CD4-positive, alpha-beta T cell treated with Interferon gamma for 1 hour (primary cell): Measurements from ENCODE around the gene AGRN.
"Not testable (repeated sequence)": the region's sequence is repeated elsewhere in the genome, so short reads cannot be mapped to it uniquely, and the experiment has no call there.

Experiments used
- DNase-seq: peaks from one replicate; pipeline ENCODE4 v3.0.0-alpha.2; 2020

AGRN gene

DNA sequence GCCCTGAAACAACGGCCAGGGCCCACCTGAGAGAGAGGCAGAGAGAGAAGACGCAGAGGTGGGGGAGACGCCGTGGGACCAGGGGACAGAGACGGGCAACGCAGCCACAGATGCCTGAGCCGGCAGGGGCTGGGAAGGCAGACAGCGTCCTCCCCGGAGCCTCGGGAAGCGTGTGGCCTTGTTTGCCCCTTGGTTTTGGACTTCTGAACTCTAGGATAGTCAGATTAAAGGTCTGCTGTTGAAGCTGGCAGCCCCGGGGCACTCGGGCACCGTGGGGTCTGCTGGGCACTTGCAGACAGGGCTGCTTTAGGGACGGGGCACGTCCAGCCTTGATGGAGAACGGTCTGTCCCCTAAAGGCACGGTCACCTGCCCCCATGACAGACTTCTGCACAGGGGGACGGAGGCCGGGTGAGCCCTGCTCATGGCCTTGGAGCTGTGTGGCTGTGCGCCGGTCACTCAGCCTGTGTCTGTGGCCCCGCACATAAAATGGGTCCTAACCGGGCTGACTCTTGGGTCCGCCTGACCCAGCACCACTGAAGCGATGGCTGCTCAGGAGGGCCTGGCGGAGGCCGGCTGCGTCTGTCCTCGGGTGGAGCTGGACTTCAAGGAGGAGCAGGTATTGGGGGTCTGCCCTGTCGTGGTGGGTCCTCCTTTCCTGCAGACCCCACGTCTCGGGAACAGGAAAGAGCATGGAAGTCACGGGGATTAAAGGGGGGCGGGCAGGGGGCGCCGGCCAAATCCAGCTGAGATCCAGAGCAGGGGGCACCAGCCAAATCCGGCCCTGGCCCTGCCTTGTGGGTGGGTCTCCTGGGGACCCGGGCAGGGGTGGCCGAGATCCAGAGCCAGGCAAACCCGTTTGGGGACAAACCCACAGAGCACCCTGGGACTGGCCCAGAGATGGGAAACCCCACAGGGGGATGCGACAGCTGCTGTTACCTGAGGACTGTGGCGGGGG is 63.8 kb downstream of the AGRN start:
- no peak for DNase-seq

DNA sequence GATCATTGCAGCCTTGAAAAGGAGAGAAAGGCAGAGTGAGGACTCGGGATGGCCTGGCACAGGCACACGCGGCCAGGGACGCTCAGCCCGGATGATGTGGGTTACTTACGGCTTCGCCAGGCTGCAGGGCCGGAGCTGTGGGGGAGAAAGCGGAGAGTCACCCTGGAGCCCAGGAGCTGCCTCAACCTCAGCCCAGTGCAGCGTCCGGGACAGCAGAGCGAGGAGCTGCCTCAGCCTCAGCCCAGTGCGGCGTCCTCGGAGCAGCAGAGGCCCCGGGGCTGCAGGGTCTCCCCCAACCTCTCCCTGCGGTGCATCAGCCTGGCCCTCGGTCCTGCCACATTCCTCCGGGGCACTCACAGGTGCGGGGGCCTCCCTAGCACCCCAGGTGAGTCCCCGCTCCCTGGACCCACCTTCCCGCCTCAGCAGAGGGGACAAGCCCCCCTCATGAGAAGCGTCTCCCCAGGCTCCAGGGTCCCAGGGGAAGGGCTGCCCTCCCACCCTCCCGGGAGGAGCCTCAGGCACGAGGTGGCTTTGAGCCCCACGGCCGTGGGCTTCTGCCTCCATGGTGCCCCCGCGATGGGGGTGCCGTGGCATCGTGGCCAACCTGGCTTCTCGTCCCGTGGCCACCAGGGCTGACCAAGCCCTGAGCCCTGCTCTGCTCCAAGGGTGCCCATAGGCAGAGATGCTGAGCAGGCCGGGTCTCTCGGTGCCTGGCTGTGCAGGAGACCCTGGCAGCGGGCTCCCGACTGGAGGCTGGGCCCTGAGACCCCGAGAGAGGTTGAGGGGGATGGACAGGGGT is 64.7 kb downstream of the AGRN start:
- no peak for DNase-seq

DNA sequence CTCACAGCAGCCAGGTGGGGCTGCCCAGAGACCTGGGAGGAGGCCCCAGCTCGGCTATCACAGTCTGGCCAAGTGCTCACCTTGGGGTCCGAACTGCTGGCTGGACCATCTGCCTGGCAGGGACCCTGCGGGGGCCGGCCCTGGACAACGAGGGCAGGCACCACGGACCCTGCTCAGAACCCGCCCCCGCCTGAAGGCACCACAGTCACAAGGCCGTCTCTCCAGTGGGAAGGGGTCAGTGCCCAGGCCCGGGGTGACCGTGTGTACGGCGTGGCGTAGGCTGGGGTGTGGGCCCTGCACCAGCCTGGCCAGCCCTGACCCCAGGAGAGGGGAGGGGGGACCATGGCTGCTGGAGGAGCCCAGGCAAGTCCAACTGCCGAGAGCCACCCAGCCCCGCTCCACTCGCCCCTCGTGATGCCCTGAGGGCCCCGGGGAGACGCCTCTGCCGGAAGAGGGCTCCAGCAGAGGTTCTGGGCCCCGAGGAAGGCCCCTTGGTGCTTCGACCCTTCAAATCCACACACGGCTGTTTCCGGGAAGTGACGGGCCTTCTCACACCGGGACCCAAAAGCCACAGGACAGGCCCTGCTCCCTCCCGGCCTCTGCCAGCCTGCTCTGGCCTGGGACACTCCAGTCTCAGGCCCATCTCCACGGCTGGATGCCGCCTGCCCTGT is 65.4 kb downstream of the AGRN start:
- DNase-seq, result no peak

DNA sequence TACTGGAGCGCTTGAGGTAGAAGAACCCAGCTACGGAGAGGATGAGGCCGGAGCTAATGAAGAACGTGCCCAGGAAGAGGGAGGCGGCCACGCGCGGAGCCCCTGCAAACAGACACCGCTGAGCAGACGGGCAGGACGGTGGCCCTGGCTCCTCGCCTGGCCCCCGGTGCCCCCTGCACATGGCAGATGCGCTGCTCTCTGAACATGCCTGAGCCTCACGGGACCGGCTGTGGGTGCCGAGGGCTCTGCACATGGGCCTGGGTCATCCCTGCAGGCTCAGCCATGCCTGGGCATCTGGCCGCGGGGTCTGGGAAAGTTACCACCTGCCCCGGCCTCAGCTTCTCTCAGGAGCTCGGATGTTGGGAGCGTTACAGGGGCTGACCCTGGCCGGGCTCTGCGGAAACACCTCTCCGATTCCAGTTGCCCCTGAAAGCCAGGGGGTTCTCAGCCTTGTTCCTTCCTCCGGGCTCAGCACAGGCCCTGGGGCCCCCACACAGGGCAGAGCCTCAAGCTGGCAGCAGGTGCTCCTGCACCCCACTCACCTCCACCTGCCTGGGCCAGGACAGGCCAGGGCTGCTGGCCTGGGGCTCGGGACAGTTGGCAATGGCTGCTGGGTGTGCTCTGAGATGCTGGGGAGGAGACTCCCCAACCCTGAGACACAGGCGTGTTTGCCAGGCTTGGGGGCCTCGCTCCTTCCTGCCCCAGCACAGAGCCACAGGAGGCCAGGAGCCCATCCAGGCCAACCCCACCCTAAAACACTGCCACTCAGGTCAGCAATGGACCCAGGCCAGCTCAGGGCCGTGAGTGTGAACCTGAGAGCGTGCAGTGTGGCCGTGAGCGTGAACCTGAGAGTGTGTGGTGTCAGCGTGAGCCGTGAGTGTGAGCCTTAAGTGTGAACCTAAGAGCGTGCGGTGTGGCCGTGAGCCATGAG is 66.3 kb downstream of the AGRN start:
- DNase-seq, result no peak

DNA sequence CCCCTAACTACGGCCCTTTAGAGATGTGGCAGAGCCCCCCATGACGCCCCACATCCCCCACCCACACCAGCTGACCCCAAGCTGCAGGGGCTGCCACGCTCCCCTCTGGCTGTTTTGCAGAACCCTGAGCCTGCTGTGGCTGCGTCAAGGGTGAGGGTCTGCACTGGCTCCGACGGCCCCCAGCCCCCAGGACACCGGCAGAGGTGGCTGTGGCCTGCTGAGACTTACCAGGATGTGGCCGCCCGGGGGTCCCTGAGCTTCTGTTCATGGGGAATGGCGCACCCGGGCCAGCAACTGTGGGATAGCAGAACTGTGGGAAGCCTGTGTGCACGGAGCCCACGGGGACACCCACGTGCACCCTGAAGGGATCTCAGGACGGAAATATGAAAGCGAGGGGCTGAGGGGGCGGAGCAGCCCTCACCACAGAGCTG is 67.0 kb downstream of the AGRN start:
- no peak for DNase-seq

DNA sequence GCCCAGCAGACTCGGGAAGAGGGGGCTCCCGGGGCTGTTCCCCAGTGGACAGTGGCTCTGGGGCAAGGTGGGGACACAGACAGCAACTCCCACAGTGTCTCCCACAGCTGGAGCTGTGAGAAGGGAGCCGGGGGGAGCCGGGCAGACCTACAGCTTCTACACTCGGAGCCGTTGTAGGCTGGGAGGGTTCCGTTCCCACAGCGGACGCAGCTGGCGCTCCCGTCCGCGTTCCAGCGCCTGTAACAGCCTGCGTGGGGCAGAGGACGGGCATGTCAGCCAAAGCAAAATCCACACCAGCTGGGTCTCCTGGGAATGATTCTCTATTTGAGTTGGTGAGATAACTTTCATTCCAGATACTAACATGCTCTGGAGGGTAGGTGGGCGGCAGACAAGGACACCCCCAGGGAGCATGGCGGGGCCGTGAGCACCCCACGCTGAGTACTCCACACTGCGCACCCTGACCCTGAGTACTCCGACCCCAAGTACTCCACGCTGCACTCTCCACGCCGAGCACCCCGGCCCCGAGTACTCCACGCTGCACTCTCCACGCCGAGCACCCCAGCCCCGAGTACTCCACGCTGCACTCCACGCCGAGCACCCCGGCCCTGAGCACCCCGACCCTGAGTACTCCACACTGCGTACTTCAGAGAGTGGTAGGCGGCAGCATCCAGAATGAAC is 67.6 kb downstream of the AGRN start:
- no peak for DNase-seq

DNA sequence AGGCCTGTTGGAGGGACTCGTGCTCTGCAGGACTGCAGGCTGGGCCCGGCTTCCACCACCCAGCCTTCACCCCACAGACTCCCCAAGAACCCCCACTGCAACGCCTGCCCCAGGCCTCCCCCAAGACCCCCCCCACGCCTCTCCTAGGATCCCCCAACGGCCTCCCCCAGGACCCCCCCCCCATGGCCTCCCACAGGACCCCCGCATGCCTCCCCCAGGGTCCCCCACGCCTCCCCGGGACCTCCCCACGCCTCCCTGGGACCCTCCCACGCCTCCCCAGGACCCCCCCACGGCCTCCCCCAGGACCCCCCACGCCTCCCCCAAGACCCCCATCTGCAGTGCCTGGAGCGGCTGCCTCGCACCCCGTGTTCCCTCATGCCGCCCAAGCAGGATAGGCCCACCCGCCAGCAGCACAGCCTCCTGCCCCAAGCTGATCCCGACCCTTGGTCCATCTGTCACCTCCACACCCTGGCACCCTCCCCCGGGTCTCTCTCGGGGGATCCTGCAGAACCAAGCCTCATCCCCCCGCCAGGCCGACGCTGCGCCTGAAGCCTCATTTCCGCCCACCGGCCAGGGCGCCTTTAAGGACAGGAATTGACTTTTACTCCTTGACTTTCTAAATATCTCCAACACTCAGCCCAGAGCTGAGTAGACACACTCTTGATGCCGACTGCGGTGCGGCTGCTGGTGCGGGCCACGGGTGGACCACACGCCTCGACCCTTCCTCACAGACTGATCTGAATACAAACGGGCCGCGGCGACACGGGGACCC is 68.3 kb downstream of the AGRN start:
- no peak for DNase-seq

DNA sequence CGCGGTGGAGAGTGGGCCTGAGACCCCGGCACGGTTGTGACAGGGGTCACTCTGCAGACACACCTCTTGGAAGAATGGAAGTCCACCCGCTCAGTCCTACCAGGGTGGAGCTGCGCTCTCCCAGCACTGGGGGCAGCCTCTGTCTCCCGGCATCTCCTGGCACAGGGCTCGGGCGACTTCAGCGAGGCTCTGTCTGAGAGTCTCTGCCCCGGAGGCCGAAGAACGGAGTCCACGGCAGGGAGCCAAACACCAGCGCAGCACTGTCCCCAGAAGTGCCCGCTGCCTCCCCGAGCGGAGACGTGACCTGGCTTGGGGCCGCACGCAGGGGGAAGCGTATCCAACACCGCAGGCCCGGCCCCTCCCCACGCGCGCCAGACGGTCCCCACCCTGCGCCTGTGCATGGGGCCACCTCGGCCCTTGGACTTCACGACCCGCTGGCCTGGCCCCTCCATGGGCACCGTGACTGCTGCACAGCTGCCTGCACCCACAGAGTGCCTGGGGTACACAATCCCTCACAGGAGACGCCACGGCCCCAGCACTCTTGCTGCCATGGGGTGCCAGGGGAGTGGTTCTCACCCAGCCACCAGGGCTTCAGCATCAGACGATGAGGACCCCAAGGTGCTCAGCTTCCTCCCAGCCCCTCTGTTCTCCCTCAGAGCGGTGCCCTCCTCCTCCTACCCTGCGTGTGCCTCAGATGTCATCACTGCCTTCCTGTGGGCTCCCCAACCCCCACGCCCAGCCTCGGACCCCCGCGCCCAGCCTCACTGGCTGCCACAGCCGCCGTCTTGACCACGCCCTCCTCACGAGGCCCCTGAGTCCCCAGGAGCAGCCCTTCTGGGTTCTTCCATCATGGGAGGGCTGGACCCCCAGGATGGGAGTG is 69.1 kb downstream of the AGRN start:
- no peak for DNase-seq

DNA sequence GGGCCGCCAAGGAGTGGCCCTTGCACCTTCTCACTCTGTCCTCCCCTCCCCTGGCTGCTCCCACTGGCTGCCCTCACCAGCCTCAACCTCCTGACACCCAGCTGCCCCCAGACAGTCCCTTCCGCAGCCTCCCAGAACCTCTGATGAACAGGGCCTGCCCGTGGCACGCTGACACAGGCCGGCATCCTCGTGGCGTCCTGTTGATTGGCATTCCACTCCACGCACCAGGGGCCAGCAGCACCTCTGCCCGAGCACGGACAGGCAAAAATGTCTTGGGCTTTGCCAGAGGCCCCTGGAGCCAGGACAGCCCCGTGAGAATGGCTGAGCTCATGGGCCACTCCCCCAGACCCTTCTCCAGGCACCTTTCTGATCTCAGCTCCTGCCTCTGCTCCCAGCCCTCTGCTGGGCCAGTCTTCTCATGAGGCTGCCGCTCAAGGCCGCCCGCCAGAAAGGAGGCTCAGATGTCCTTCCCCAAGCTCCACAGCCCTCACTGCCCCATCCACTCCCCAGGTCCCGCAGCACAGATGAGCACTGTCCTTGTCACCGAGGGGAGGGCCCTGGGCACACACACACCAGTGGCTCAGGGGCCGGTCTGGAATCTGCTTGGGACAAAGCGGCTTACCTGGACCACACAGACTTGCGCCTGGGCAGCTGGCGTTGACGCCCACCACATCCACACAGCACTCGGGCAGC is 70.0 kb downstream of the AGRN start:
- DNase-seq, result no peak

DNA sequence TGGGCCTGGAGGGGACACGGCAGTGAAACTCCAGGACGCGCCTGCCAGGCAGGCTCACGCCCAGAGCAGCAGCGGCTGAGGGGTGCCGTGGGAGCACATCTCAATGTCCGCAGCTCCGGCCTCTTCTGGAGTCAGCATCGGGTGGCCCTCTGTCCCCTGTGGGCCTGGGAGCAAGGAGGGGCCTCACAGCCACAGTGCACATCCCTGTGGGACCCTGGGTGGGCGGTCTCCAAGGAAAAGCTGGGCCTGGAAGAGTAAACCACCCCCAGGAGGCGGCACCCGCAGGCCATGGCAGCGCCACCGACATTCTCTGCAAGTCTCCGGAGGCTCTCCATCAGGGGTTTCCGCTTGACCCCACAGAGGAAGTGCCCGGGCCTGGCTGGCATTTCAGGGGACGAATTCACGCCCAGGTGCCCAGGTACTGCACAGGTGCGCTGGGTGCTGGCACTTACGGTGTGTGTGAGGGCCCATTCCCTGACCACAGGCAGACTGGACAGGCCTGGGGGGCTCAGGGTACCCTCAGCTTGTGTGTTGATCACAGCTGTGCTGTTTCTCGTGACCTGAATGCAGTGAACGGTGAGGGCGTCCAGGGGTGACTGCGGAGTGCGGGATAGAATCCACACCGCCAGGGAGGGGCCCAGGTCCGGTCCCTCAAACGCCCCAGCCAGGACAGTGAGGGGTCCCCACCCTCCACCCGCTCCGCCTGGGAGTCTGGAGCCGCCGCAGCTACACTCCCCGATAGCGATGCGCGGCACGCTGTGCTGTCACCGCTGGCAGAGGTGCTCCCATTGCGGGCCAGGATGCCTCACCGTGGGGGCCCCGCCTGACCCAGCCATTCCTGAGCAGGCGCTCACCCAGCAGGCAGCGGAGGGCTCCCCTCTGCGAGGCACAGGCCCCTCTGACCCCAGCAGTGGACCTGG is 70.8 kb downstream of the AGRN start:
- no peak for DNase-seq

DNA sequence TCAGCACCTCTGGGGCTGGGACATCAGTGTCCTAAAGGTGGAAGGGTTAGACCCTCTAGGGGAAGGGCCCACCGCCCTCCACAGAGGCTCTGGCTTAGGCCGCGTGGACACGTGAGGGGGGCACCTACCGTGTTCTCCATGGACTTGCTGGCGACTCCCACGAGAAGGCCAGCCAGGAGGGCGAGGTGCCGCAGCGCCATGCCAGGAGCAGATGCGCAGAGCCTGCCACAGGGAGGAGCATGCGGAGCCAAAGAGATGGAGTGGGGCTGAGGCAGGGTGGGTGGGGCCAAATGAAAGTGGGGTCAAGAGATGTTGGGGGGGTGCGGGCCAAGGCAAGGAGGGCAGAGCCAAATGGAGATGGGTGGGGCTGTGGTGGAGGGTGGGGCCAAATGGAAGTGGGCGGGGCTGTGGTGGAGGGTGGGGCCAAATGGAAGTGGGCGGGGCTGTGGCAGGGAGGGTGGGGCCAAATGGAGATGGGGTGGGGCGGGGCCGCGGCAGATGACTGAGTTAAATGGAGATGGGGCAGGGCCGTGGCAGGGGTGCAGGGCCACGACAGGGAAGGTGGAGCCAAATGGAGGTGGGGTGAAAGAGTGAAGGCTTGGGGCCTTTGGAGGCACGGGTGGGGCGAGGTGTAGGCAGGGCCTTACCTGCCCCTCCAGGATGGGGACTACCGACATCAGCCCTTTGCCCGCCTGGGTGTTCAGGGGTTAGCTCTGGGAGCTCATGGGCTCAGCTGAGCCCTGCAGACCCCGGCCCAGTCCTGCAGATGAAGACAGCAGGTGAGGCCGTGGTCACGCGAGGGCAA is 71.6 kb downstream of the AGRN start:
- no peak for DNase-seq

DNA sequence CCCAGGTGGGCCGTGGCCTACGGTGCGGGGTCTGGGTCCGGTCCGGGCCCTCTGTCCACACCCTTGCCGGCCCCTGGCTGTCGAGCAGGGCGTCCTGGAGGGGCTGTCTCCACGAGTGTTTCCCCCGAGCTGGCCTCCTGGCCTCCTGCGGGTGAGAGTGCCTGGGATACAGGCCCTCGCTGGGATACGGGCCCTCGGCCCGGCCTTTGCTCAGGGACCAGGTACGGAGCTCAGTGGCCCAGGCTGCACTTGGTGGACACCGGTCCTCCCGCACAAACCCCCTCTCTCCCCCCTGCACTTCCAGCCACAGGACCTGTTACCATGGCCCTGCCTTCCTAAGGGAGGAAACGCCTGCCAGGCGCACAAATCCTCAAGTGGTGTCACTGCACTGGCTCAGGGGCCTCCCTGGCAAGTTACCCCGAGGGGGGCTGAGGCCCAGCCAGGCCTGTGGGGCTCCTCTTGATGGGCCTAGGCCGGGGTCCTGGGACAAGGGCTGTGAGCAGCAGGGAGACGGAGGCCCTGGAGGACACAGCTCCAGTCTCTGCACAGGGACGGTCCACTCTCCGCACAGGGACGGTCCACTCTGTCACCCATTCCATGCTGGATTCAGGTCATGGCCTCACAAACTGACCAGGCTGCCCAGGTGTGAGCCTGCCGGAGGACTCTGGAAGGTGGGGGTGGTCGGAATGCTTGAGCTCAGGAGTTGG is 72.4 kb downstream of the AGRN start:
- DNase-seq, result no peak

DNA sequence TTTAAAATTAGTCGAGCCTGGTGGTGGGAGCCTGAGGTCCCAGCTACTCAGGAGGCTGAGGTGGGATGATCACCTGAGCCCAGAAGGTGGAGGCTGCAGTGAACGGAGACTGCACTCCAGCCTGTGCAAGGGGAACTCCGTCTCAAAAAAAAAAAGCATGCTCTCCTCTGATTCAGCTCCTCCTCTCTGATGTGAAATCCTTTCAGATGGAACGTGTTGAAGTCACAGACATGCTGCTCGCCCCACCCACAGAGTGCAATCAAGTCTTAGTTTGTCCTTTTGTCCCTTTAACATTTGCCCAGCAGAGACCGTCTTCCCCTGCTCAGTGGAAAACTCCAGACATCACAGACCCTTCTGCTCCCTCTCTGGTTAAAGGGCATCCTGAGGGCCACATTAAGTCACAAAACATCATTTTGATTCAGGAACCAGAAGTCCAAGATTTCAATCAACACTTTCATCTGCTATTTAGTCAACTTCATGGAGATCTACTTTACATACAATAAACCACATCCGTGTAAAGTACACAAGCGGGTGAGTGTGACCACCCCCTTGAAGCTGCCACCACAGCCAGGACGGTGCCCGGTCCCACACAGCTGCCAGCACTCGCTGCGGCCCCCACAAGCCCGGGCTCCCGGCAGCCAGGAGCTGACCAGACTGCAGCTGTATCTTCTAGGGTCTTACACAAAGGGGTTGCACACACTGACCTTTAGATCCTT is 73.1 kb downstream of the AGRN start:
- DNase-seq, result no peak

DNA sequence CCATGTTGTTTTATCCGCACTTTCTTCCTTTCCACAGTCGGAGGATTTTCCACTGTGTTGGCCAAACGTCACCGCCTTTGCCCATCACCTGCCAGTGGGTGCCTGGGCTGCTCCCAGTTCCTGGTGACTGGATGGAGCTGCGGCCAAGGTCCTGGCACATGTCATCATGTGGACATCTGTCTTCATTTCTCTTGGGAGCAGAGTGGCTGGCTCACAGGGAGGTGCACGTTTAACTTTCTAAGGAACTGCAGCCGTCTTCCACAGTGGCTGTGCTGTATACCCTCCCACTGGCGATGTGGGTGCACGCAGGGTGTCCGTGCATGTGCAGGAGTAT is 73.7 kb downstream of the AGRN start:
- no peak for DNase-seq

DNA sequence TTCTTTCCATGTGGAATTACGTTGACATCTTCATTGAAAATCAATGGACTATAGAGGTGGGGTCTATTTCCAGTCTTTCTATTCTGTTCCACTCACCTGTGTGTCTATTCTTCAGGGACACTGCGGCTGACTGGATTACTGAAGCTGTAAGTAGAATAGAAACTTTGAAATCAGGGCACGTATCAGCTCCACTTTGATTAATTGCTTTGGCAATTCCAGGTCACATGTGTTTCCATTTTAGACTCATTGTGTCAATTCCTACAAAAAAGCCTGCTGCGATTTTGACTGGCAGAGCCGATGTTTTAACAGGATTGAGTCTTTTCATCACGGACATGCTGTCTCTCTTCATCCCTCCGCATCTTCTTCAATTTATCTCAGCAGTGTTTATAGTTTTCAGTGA is 75.1 kb downstream of the AGRN start:
- DNase-seq, result no peak

DNA sequence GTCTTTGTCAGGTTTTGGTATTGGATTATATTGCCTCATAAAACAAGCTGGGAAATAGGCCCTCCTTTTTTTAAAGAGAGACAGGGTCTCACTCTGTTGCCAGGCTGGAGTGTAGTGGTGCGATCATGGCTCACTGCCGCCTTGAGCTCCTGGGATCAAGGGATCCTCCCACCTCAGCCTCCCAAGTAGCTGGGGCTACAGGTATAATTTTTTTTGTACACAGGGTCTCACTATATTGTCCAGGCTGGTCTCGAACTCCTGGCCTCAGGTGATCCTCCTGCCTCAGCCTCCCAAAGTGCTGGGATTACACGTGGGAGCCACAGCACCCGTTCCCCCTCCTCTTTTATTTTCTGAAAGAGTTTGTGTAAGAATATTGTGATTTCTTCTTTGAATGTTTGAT is 76.2 kb downstream of the AGRN start:
- DNase-seq, result not testable (repeated sequence)
